HG03066 (cell line): Measurements from ENCODE around the gene IRAK1BP1.
A peak's percentile ranks its signal among the peaks of the same experiment; 100 is the strongest.
"Not testable (repeated sequence)": the region's sequence is repeated elsewhere in the genome, so short reads cannot be mapped to it uniquely, and the experiment has no call there.

Source experiments
- ATAC-seq: cut with Tn5 transposase; IDR thresholded peaks from one replicate; pipeline ENCODE4 v1.9.1; 2021; ENCODE audit warnings: low read depth; ENCODE audit not compliant: unreplicated experiment

IRAK1BP1 gene, protein sequence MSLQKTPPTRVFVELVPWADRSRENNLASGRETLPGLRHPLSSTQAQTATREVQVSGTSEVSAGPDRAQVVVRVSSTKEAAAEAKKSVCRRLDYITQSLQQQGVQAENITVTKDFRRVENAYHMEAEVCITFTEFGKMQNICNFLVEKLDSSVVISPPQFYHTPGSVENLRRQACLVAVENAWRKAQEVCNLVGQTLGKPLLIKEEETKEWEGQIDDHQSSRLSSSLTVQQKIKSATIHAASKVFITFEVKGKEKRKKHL

DNA sequence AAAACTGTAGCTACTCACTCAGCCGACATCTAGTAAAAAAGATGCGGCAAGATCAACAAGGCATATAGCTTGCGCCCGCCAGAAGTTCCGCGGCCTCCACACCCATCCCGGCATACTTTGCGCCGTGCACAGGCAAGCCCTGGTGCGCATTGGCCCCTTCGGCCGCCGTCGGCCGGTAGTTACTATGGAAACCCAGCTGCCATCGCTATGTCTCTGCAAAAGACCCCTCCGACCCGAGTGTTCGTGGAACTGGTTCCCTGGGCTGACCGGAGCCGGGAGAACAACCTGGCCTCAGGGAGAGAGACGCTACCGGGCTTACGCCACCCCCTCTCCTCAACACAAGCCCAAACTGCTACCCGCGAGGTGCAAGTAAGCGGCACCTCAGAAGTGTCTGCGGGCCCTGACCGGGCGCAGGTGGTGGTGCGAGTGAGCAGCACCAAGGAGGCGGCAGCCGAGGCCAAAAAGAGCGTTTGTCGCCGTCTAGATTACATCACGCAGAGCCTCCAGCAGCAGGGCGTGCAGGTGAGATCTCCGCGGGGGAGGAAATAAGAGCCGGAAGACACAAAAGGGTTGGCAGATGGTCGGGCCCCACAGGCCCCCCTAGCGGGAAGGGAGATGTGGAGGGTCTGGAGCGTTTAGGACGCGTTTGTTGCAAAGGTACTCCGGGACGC, at the start of gene IRAK1BP1:
Gene IRAK1BP1 (plus strand): TSS at position 182 of the 671 bp plus-strand sequence. CDS start 26 bp downstream, at position 208.
- ATAC-seq, result peak; percentile 95

DNA sequence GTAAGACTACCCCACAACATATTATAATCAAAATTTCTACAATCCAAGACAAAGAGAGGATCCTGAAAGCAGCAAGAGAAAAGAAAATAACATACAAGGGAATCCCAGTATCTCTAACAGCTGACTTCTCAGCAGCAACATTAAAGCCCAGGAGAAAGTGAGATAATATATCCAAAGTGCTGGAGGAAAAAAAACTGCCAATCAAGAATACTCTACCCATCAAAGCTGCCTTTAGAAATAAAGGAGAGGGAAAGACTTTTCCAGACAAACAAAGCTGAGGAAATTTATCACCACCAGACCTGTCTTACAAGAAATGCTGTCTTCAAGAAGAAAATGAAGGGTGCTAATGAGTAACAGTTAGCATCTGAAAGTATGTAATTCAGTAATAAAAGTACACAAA, 43.3 kb upstream of the IRAK1BP1 start:
- ATAC-seq, result no peak

DNA sequence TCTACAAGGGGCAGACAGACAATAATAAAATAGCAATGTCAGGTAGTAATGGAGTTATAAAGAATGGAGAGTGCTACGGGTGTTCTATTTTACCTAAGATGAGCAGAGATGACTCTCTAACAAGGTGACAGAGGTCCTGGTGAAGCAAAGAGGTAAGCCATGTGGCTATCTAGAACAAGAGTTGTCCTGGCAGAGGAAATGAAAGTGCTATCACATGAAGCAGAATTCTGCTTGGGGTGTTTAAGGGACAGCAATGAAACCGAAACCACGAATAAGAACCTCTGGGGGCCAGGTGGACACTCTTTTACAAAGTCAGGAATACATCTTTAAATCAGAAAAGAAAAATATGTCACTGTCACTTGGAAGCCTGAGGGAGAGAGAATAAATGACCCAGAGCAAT, 37.9 kb upstream of the IRAK1BP1 start:
- no peak for ATAC-seq

DNA sequence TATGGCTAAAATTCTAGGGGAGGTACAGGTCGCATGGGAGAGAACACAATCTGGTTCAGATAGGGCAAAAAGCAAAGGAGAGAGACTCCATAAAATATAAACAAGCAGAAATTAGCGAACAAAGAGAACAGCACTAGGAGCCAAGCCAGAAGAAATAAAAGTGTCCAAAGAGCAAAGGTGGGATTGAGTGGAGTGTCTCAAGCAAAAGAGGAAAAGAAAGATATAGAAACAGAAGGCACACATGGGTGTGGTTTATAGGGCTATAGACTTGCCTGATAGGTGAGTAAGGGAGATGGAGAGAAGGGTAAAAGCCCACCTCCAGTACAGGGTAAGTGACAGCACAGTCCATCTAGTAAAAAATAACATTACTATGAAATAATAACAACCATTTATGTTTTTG, 36.5 kb upstream of the IRAK1BP1 start:
- no peak for ATAC-seq

DNA sequence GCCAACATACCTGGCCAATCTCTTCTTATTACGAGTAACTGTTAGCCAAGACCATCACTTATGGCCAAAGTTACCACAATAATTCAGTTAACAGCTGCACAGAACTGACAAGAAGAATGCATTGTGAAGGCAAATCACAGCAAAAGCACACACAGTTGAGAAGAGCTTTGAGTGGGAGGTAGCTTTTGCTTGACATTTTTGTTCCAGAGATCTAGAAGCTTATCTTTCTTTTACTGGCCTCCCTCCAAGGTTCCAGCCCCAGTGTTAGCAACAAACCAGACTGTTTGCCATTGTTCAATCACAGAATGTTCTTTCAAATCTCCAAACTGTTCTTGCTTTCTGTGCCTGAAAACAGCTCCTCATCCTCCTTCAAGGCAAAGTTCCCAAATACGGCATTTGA, 35.9 kb upstream of the IRAK1BP1 start:
- ATAC-seq, result no peak

DNA sequence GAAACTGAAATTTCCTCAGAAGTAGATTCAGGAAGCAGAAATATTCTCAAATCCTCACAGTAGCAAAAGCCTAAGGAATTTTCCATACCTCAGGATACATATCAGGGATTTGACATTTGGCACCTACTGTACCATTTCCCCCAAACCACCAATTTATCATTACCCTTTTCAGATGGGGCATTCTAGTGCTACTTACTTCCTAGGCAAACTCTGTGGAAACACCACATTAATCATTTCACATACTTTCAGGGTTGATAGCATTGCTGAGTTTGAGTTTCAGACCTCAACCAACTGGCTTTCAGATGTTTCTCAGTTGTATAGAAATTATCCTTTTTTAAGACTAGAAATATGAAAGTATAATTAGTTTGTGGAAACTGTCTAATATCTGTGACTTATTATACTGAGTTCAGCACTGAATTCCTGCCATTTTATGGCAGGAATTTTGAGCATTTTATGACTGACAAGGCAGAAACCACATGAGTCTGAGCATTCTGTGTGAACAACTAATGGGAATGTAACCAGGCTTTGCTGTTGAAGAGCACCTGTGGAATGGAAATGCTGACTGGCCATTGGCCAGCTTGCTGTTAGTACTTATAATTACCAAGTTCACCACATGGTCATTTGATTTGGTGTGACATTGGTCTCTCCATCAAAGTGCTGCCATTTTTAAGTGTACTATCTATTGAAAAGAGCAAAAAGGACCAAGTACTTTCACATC, 35.1 kb upstream of the IRAK1BP1 start:
- peak; percentile 67 for ATAC-seq

DNA sequence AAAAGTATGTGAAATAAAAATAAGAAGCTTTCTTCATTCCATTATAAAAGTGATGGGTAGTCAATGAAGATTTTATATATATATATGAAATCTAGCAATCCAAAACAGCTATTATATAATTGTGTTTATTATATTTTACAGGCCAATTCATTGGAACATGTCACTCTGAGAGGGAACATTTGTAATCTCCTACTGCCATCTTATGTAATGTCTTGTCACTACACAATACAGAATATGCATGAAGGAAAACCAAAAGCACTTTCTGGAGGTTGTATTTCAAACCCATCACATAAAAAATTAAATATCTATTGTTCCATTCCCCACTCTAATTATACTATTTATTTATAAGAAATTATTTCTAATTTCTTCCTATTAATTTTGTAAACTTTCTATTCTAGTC, 31.5 kb upstream of the IRAK1BP1 start:
- ATAC-seq, result no peak

DNA sequence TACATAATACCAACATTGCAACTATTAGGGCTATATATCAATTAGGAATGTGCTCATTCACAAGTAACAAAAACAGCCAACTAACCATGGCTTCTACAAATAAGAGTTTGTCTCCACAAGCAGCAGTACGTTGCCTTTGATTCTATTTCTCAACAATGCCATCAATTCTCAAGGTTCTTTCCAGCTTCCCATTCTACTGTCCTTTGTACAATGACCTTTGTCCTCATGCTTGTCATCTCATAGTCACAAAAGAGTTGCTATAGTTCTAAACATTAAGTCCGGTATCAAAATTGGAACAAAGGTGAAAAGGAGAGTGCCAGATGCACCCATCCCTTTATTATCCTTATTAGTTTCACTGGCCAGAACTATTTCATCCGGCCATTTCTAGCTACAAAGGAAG, 30.8 kb upstream of the IRAK1BP1 start:
- no peak for ATAC-seq

DNA sequence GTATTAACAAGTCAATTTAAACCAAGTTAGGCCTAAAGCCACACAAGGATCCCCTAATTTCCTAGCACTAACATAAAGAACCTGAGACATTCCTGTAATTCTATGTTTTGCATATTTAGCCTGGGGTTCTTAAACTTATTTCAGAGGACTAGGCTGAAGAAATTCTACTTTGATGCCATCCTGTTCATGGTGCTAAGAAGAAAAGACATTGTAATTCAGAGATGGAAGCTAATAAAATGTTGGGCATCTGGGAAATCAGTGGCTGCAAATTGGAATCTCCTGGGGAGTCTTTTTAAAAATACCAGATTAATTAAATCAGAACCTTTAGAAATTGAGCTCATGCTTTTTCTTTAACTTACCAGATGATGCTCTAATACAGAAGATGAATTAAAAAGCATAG, 26.2 kb upstream of the IRAK1BP1 start:
- no peak for ATAC-seq

DNA sequence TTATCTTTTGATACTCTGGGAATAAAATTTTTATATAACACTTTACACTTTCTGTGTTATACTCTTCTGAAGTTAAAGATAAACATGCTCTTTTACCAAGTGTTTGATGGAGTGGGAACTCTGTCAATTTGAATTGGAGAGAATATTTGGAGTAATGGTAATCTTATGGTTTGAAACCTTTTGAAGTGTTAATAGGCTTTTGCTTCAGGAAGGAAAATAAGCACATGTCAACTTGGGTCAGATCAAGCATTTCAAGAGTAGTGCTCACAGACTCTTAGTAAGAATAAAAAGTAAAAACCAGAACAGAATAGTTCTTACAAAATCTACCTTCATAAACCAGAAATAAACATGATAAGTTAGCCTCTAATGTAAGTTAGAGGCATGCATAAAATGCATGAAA, 24.4 kb upstream of the IRAK1BP1 start:
- no peak for ATAC-seq

DNA sequence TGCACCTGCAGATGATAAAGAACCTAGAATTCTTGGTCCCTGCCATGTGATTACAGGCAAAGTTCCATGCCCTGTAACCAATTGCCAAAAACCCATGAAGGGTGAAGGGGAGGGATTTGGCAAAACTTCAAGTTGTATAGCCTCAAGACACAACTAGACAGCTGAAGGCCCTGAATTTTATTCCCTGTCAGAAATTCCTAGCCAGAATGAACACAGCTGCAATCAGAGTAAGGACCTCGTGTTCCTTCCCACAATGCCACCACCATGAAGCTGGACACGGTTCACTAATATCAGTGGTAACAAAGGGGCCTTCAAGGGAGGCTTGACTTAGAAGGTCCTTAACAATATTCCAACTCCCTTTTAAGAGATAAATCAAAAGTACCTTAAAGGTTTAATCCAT, 22.5 kb upstream of the IRAK1BP1 start:
- ATAC-seq, result no peak

DNA sequence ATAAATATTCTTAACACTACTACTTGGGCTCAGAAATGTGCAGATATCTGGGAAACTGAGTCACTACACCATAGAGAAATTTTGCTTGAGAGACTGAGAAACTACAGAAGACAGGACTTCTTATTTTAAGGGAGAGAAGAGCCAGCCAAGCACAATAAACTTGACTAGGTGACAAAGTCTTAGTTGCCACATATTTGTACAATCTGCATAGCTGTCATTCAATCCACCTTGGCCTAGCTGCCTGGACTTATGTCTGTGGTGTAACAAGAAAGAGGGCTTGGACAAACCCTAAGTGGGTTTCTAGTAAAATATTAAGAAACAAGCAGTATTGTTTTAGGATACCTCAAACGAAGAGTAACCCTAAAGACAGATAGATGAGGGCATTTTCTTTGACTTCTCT, 21.8 kb upstream of the IRAK1BP1 start:
- no peak for ATAC-seq

DNA sequence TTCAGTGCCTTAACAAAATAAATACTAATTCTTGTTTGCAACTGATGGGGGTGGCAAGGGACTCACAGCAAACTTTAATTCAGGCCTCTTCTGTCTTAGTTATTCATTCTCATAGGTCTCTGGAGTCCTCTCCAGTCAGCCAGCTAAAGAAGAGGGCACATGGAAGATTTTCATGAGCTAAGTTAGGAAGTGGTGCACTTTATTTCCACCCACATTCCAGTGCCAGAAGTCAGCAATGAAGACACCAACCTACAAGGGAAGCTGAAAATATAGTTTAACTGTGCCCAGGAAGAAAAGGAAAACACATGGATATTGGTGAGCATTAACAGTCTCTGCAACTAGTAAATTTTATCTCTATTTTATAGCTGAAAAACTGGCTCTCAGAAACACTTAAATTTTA, 16.7 kb upstream of the IRAK1BP1 start:
- no peak for ATAC-seq

DNA sequence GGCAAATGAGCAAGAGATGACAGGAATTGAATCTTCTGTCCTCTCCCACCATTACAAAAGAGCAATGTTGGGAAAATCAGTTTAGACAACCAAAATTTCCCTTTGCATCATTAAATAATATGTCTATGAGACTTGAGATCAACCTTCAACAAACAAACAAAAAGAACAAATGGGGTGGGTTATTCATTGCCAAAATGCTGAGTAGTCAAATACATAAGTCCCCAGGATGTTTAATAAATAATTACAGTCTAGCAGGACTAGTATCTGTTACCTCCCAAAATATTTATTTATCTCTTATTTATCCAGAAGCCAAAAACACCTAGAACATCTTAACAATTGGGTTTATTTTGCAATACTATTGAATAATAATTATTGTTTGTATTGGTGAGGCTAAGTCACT, 16.2 kb upstream of the IRAK1BP1 start:
- no peak for ATAC-seq

DNA sequence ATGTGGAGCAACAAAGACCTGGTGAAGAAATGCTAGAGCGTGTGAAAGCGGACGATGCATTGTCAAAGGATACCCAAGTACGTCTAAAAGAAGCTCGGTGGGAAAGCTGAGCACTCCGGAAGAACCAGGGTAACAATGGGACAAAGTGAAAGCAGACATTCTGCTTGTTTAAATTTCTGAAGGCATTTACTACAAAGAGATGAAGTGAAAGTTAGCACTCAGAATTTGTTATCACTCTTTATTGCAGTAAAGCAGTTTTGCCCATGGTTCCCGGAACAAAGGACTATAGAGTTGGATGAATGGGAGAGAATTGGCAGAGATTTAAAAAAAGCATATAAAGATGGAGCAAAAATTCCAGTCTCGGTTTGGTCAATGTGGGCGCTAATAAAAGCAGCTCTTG, 12.8 kb upstream of the IRAK1BP1 start:
- ATAC-seq, result no peak

DNA sequence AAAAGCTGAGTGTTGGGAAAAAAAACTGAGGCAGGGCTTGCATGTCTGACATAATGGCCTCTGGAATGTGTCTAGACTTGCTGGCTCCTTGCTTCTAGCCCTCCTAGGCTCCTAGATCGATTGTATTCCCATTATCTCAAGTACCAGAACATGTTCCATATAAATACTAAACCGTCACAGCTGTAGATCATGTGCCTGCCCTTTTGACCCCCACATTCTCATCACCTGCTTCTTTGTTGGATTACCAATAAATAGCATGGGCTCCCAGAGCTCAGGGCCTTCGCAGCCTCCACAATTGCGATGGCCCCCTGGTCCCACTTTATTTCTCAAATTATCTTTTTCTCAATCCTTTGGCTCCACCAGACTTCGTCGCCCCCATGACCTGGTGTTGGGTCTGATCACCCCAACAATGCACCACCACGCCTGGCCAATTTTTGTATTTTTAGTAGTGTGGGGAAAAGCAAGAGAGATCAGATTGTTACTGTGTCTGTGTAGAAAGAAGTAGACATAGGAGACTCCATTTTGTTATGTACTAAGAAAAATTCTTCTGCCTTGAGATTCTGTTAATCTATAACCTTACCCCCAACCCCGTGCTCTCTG, 8.9 kb upstream of the IRAK1BP1 start:
- ATAC-seq, result not testable (repeated sequence)

DNA sequence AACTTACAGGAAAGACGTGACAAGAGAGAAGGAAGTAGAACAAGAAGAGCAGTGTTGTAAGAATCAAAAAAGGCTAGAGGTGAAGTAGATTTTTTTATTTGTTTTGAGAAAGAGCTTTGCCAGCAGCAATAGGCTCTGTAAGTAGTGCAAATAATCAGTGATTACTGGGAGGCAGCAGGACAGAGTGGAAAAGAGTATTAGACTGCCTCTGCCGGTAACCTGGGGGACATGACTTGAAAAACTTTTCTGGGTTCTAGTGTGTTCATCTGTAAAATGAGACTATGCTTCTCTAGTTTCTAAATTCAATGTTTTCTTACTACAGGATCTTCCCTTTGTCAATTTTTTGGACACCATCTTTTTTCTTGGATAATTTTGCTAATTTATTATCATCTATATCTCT, 5.8 kb upstream of the IRAK1BP1 start:
- ATAC-seq, result no peak

DNA sequence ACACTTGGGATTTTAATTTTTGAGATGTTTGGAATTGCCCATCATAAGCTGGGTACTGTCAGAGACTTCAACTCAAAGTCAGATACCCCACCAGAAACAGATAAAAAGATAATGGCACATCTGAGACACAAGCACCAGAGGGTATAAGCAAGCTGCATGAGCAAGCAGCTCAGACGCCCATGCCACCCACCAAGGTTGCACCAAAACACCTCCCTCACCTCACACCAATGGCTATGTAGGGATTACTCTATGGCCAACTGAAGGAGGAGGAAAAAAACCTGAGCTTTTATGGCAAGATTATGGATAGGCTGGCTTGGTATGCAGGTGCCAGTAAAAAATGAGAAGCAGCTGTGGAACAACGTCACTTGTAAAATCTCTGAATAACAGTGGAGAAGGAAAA, 3.8 kb upstream of the IRAK1BP1 start:
- ATAC-seq, result no peak

DNA sequence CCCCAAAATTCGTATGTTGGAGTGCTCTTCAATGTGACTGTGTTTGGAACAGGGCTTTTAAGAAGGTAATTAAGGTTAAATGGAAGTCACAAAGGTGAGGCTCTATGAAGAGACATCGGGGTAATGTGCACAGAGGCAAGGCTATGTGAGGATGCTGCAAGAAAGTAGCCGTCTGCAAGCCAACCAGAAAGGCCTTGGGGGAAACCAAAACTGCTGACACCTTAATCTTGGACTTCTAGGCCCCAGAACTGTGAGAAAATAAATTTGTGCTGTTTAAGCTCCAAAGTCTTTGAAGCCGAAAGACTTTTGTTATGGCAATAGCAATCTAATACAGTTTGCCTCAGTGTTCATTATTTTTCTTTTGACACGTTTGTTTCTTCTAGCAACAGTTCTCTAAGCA, 2.4 kb upstream of the IRAK1BP1 start:
- no peak for ATAC-seq

DNA sequence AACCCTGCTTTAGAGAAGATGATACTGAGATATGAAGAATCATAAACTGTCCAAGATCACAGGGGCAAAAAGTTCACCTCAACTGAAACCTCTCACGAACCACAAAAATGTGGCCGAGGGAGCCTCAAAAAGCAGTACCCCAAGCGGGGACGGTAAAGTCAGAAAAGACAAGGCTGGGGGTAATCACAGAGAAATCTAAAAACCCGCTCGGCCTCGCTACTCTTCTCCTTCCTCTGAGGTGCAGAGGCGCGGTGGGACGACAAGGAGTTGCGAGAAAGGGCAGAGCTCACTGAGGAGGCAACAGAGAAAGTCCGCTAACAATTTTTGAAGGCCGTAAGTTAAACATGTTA, 356 bp upstream of the IRAK1BP1 start:
- ATAC-seq, result peak; percentile 35

DNA sequence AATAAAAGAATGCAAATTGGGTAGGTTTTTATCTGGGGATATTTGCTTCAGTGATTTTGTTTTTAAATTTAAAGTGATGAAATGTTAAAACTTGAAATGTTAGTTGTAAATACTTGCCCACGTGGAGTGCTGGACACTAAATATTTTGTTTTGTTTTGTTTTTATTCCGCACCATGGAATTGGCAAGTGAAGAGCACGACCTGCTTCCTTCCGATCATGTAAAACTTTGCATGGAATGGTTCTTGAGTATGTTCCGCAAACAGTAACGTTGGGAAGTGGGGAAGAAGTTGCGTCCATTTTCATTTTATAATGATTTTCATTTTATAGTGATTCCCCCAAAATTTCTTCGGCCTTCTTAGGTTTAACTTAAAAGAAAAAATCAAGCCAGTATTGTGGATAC, 765 bp downstream of the IRAK1BP1 start:
- no peak for ATAC-seq

DNA sequence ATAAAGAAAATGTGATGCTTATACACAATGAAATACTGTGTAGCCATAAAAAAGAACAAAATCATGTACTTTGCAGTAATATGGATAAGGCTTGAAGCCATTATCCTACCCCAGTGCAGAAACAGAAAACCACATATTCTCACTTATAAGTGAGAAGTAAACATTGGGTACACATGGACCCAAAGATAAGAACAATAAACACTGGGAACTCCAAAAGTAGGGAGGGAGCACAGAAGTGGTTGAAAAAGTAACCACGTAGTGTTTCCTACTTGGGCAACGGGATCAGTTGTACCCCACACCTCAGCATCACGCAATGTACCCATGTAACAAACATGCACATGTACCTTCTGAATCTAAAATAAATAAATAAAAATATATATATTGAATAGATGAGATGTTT, 8.2 kb downstream of the IRAK1BP1 start:
- no peak for ATAC-seq
